Measurements from ENCODE around the gene KCNE2.
A peak's percentile ranks its signal among the peaks of the same experiment; 100 is the strongest.
"Not testable (repeated sequence)": the region's sequence is repeated elsewhere in the genome, so short reads cannot be mapped to it uniquely, and the experiment has no call there.

The KCNE2 gene

DNA sequence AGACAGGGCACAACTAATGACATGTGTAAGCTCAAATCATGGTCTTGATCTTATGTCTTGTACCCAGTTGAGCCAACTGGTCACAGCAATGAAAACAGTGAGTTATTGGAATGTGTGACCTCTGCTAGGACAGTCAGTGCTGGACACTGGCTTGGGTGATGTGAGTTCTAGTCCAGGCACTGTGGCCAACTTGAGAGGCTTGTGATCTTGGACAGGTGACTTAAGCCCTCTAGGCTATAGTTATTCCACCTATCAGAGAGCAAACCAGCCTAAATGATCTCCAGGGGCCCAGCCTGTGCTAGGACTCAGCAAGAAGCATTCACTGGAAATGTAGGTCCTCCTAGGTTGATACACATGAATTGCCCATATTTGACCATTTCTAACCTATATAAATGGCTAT, 1.1 kb downstream of the KCNE2 start:
- TF ChIP-seq CTCF (IDR thresholded peaks at IDR 0.05; ENCODE audit: control extremely low read depth, extremely low read depth, low read depth, missing control alignments): no peak
- no peak for DNase-seq (ENCODE audit: extremely low spot score)
- POLR2A ChIA-PET: no interaction called here
- CTCF ChIA-PET: interaction anchor here (1.1 to 3.3 kb wide), 3 partner anchors 247 to 441 kb away, joined by 3 to 22 read pairs (median 3); no protein-coding TSS in a partner anchor

GRCh38 chr21:34365809-34366208, 2.0 kb downstream of the KCNE2 start:
- no peak for TF ChIP-seq CTCF (IDR thresholded peaks at IDR 0.05; ENCODE audit: control extremely low read depth, extremely low read depth, low read depth, missing control alignments)
- CTCF ChIA-PET: interaction anchor here (0.7 to 1.5 kb wide), 5 partner anchors 11 to 442 kb away, joined by 3 to 8 read pairs (median 3); no protein-coding TSS in a partner anchor
- POLR2A ChIA-PET: no interaction called here
- DNase-seq (ENCODE audit: extremely low spot score): no peak

DNA sequence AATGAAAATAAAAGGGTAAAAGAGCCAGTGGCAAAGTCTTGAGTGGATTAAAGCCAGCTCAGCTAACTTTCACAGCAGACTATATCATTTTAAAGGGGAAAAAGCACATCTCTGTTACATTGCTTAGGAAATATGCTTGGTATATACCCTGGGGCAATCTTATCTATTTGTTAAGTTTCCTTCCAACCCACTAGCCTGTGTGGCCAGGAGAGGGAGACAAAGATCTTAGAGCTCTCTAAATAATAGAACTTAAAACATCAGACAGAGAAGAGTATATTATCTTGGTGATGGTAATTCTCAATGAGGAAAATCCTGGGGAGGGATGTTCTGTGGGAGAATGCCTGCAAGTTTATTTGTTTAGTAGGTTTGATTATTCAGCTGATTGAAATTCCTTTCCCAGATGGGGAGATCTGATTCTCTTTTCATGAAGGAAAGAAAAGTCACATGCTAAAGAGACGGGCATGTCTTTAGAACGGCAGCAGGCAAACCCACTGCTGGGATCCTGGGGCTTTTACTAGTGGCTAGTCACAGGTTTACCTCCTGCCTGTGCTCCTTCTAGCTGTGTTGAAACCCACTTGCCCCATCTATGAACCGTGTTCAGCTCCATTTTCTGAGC, 3.6 kb downstream of the KCNE2 start:
- POLR2A ChIA-PET: no interaction called here
- CTCF ChIA-PET: interaction anchor here (0.6 to 4.0 kb wide), 22 partner anchors 9 to 443 kb away, joined by 3 to 22 read pairs (median 4); no protein-coding TSS in a partner anchor
- TF ChIP-seq CTCF (IDR thresholded peaks at IDR 0.05; ENCODE audit: control extremely low read depth, extremely low read depth, low read depth, missing control alignments): peak; percentile 69
- DNase-seq (ENCODE audit: extremely low spot score): peak; percentile 40

GRCh38 chr21:34369741-34370140, 5.9 kb downstream of the KCNE2 start:
- POLR2A ChIA-PET: no interaction called here
- no peak for DNase-seq (ENCODE audit: extremely low spot score)
- TF ChIP-seq CTCF (IDR thresholded peaks at IDR 0.05; ENCODE audit: control extremely low read depth, extremely low read depth, low read depth, missing control alignments): no peak
- CTCF ChIA-PET: interaction anchor here (1.2 to 4.0 kb wide), 2 partner anchors 267 to 445 kb away, joined by 3 to 22 read pairs; no protein-coding TSS in a partner anchor

DNA sequence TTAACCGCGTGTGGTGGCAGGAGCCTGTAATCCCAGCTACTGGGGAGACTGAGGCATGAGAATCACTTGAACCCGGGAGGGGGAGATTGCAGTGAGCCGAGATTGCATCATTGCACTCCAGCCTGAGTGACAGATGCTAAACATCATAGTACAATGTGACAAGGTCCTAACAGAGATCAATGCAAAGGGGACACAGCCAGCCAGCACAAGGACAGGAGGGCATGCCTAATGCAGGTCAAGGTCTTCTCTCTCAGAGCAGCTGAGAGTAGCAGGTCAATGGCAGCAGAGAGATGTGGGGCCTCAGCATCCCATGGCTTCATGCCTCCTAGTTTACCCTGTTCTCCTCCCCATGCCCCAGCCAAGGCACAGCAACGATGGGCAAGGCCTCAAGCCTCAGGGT, 8.5 kb downstream of the KCNE2 start:
- ChIA-PET CTCF (no interaction called here), POLR2A (no interaction called here)
- no peak for DNase-seq (ENCODE audit: extremely low spot score)
- no peak for TF ChIP-seq CTCF (IDR thresholded peaks at IDR 0.05; ENCODE audit: control extremely low read depth, extremely low read depth, low read depth, missing control alignments)

GRCh38 chr21:34374462-34374861, 10.7 kb downstream of the KCNE2 start:
- CTCF ChIA-PET; DNase-seq (ENCODE audit: extremely low spot score); POLR2A ChIA-PET: not testable (repeated sequence)

DNA sequence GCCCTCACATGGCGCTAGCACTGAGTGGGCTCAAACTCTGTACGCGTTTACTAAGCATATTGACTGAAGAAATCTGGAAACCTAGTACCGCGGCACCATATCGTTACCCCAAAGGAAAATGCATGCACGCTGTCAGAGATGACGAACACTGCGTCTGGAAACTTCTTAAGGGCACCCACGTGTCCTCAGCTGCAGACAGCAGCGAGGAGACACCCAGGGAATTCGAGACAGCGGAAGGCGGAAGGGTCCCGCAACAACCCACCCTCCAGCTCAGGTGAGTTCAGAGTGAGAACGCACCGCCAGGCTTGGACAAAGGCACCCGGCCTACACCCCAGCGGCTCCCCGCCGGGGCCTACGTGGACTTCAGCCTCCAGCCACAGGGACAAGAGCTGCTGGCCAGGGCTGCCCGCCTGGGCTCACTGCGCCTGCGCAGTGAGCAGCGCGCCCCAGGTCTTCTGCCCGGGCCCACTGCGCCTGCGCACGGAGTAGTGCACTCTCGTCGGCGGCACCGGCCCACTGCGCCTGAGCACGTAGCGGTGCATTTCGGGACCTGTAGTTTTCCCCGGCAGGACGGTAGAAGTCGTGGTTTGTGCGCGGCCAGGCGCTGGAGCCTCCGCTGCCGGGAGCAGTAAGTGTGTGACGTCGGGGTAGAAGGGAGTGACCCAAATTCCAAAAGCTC, 11.3 kb downstream of the KCNE2 start, which contains the start of gene SMIM11:
Gene SMIM11, plus strand, starts transcription at position 568 of the 679 bp plus-strand sequence. CDS start 3,998 bp downstream, outside the sequence.
- DNase-seq (ENCODE audit: extremely low spot score); CTCF ChIA-PET; POLR2A ChIA-PET: not testable (repeated sequence)

GRCh38 chr21:34375619-34375972, 11.8 kb downstream of the KCNE2 start:
- DNase-seq (ENCODE audit: extremely low spot score); POLR2A ChIA-PET; CTCF ChIA-PET: not testable (repeated sequence)

GRCh38 chr21:34383138-34383537, 19.3 kb downstream of the KCNE2 start:
- DNase-seq (ENCODE audit: extremely low spot score); POLR2A ChIA-PET; CTCF ChIA-PET: not testable (repeated sequence)

DNA sequence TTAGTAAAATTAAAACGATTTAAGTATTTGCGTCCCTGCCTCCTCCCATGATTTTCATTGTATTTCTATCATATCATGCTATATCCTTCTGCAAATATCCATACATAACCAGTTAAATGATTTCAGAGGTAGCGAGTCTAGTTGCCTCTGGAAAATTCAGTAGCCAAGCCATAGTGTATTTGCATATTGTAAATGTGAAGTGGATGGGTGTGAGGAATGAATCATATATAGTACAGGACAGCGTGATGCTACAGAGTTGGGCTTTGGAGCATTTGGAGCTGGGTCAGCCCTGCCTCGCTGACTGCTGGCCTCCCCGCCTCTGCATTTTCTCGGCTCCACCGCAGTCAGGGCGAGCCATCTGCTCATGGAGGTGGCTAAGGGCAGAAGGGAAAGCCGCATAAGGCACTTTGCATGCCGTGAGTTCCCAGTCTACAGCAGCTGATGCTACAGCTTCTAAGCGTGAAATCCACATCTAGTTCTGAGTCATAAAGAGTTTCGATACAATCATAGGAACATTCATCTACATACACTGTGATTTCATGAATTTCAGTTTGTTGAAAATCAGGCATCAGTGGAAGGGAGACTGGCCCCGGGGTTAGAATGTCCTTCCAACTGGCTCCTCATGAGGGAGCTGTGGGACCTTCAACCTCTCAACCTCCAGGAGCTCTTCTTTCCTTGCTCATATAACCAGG, 20.1 kb downstream of the KCNE2 start:
- DNase-seq (ENCODE audit: extremely low spot score); POLR2A ChIA-PET; CTCF ChIA-PET: not testable (repeated sequence)

DNA sequence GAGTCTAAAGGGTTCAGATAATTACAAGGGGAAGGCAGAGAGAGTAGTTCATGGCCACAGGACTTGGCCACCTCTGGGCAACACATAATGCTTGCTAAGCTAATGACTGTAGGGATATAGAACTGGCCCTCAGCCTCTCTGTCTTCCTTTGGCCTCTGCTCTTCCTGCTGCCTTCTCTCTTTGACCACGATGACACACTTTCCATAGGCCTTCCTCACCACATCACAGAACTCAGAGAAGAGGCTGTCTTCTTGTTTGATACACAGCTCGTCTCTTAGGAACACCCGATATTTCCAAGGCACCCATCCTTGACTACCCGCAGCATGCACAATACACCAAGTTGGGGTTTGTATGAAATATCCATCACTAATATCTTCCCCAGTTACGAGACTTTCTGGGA, 36.7 kb downstream of the KCNE2 start:
- POLR2A ChIA-PET; CTCF ChIA-PET; DNase-seq (ENCODE audit: extremely low spot score): not testable (repeated sequence)

- CTCF ChIA-PET; POLR2A ChIA-PET; DNase-seq (ENCODE audit: extremely low spot score): not testable (repeated sequence)
Measured at GRCh38 chr21:34404742-34405141, 40.9 kb downstream of the KCNE2 start.
